Mesothelial cell of epicardium (in vitro differentiated cells): ENCODE measurements around the gene ITPRIP. TPM values are rescaled to one million over a fixed set of nuclear protein-coding genes. Genes with fewer than 3 reads are reported as not detected.

Experiments used
- DNase-seq, 2 experiments: peaks; one replicate each; pipeline ENCODE4 v3.0.0; 2021; ENCODE audit warnings: low spot score in 2 of 2; ENCODE audit not compliant: unreplicated experiment in 2 of 2
- H3K27ac Mint-ChIP-seq: 2 replicates; pipeline ENCODE4 v1.8.0; 2021; ENCODE audit warnings: mixed read lengths
- H3K27me3 Mint-ChIP-seq: 2 replicates; pipeline ENCODE4 v1.8.0; 2021; ENCODE audit warnings: low read depth, mixed read lengths
- H3K36me3 Mint-ChIP-seq: 2 replicates; pipeline ENCODE4 v1.8.0; 2021; ENCODE audit warnings: mixed read lengths
- H3K4me1 Mint-ChIP-seq: 2 replicates; pipeline ENCODE4 v1.8.0; 2021; ENCODE audit warnings: mixed read lengths
- H3K4me3 Mint-ChIP-seq: 2 replicates; pipeline ENCODE4 v1.8.0; 2021; ENCODE audit warnings: mild to moderate bottlenecking, moderate library complexity, mixed read lengths
- H3K9me3 Mint-ChIP-seq: 2 replicates; pipeline ENCODE4 v1.8.0; 2021; ENCODE audit warnings: mixed read lengths
- total RNA-seq: library from RNA; stranded (reverse); gene quantifications from 3 replicates; pipeline ENCODE4 v1.2.1, GENCODE V29; 2021
- TF ChIP-seq, protein P1 (sequence below): fragments of 200-600 bp; sonication (generic); IDR thresholded peaks from one replicate; pipeline ENCODE4 v1.5.0; 2021; ENCODE audit warnings: antibody characterized with exemption; ENCODE audit not compliant: unreplicated experiment

Gene ITPRIP
- total RNA-seq, 1 donor from 2014 or later = 24.5 TPM

DNA sequence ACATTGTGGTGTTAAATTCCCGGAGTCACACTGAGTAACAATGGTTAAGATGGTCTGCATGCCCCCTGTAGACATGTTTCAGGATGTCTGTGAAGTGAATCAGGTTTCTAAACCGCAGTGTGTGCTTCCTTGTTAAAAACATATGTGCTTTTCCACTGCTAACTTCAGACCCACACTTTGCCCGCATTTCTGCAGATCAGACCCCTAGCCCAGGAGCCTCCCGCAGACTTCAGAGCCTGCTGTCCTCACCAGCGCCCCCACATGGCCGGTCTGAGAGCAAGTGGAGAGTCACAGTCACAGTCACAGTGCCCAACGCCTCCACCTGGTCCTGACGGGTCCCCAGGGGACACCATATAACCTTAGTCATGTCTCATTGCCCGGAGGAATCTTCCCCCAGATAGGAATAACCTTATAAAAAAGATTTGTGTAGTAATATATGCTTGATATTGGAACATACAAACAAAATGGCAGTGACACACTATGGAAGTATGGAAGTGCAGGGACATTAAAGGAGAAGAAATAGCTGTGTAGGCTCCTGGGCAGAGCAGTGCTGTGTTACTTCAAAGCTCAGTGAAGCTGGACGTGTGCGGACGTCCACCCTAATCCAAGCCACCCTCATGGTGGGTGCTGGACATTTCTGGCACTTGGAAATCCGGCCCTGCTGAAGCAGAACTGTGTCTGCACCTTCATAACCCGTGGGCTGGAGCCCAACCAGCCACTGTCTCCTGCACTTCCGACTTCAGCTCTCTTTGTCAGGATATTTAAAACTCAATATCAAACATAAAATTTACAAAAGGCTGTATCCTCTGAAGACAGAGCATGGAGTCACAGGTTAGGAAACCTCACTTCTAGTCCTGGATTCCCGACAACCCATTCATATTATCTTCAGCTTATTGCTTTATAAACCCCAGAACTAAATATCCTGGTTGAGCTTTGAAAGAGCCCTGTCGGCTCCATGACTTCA, 40.3 kb downstream of the ITPRIP start:
- Mint-ChIP-seq H3K9me3 (peaks cover under 1% of the 10 kb centered on the region), H3K27ac (peak overlapping the region; percentile 26), H3K27me3 (no peaks in the 10 kb centered on the region), H3K4me1 (peaks cover 28% of the 10 kb centered on the region), H3K4me3 (no peak overlapping the region), H3K36me3 (no peaks in the 10 kb centered on the region)
- no peak for DNase-seq
- TF ChIP-seq, protein P1, sequence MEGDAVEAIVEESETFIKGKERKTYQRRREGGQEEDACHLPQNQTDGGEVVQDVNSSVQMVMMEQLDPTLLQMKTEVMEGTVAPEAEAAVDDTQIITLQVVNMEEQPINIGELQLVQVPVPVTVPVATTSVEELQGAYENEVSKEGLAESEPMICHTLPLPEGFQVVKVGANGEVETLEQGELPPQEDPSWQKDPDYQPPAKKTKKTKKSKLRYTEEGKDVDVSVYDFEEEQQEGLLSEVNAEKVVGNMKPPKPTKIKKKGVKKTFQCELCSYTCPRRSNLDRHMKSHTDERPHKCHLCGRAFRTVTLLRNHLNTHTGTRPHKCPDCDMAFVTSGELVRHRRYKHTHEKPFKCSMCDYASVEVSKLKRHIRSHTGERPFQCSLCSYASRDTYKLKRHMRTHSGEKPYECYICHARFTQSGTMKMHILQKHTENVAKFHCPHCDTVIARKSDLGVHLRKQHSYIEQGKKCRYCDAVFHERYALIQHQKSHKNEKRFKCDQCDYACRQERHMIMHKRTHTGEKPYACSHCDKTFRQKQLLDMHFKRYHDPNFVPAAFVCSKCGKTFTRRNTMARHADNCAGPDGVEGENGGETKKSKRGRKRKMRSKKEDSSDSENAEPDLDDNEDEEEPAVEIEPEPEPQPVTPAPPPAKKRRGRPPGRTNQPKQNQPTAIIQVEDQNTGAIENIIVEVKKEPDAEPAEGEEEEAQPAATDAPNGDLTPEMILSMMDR = no peak

DNA sequence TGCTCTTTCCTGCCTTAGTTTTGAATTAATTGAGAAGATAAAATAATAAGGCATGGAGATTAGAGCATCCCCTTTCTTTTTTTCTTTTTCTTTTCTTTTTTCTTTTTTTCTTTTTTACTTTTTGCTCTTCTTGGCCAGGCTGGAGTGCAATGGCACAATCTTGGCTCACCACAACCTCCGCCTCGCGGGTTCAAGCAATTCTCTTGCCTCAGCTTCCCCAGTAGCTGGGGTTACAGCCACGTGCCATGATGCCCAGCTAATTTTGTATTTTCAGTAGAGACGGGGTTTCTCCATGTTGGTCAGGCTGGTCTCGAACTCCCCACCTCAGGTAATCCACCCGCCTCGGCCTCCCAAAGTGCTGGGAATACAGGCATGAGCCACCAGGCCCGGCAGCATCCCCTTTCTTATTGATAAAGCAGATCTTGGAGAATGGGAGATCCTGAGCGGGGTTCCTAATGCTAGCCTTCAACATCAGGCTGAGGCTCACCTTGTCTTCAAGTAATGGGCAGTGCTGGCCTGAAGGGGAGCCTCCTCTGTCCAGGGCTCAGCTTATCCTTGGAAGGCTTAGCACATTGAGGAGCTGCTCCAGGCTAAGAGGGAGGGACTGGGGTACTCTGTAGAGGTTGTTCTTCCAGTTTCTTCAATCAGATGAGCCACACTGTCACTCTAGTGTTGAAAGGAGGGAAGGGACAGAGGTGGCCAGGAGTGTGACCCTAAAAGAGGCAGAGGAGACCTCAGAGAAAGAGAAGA, 41.4 kb downstream of the ITPRIP start:
- Mint-ChIP-seq H3K4me1 (peaks cover 33% of the 10 kb centered on the region), H3K27me3 (no peaks in the 10 kb centered on the region), H3K36me3 (no peaks in the 10 kb centered on the region), H3K9me3 (no peaks in the 10 kb centered on the region), H3K27ac (no peak overlapping the region), H3K4me3 (no peak overlapping the region)
- DNase-seq = no peak
- TF ChIP-seq, protein P1 = no peak

DNA sequence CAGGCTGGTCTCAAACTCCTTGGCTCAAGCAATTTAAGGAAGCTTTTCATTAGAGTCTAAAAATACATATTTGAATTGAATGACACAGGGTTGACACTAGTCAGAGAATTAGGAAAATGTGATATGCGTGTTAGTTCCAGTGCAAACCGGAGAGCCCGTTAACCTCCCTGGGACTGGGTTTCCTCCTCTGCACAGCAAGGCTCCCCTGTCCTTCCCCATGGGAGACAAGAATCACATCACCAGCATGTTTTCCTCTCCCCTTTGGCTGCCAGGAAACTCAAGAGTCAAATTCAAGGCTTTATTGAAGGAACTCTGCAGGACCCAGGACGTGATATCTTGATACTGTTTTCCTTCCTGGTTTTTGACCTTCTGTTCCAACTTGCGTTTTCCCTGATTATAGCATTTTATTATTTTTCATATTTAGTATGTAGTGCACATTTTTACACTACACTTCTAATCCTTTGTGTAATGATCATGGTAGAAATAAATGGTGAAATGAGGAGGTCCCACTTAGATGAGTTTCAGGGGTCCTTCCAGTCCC, 44.4 kb downstream of the ITPRIP start:
- no peaks in the 10 kb centered on the region for H3K36me3 Mint-ChIP-seq
- H3K4me3 Mint-ChIP-seq = no peak overlapping the region
- DNase-seq = no peak
- peaks cover 15% of the 10 kb centered on the region for H3K4me1 Mint-ChIP-seq
- no peaks in the 10 kb centered on the region for H3K9me3 Mint-ChIP-seq
- TF ChIP-seq, protein P1 = no peak
- H3K27me3 Mint-ChIP-seq = peaks cover 13% of the 10 kb centered on the region
- no peak overlapping the region for H3K27ac Mint-ChIP-seq

DNA sequence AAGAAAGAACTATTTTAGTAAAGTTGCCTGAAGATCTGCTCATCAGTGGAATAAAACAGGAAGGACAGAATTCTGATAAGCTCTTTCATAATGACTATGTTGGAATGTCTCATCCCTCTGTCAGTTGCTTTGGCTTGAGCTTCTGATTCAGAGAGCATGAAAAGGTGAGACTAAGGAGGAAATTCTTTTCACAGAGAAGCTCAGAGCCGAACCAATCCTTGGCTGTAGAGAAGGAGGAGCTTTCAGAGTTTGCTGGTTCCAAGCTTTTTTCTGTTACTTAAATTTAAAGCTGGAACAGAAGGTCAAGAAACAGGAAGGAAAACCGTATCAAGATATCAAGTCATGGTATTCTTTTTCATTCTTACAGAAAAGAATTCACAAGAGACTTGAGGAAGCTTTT, 45.3 kb downstream of the ITPRIP start:
- peak overlapping the region; percentile 3 for H3K27ac Mint-ChIP-seq
- H3K4me1 Mint-ChIP-seq = peaks cover 14% of the 10 kb centered on the region

DNA sequence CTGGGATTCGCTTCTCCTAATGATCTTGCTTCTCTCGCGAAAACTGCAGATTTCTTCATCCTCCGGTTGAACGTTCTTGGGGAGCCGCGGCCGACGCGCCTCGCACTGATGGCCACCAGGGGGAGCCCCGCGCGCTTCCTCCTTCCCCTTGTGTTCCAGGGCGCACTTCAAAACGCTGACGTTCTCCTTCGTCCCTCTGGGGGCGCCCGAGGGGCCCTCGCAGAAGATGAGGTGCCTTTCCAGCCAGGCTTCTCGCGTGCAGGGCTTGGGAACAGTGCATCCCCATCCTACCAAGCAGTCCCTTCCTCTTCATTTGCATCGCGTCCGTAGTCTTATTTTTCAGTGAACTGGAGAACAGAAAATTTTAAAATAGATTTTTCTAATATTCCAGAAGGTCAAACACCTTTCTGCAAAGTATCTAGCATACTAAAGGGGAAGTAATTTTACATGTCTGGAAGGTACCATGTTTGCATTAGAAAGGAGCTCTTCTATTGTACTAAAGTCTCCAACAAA, 46.8 kb downstream of the ITPRIP start:
- TF ChIP-seq, protein P1 = peak; percentile 96
- H3K27ac Mint-ChIP-seq = no peak overlapping the region
- no peaks in the 10 kb centered on the region for H3K36me3 Mint-ChIP-seq
- peaks cover 16% of the 10 kb centered on the region for H3K27me3 Mint-ChIP-seq
- DNase-seq = peak; percentile 81 to 94
- peaks cover 11% of the 10 kb centered on the region for H3K4me1 Mint-ChIP-seq
- no peaks in the 10 kb centered on the region for H3K9me3 Mint-ChIP-seq
- no peak overlapping the region for H3K4me3 Mint-ChIP-seq

More for the DNA sequence above, 45.3 kb downstream of the ITPRIP start:
- Mint-ChIP-seq H3K9me3 (no peaks in the 10 kb centered on the region), H3K4me3 (no peak overlapping the region), H3K27me3 (peaks cover 13% of the 10 kb centered on the region), H3K36me3 (no peaks in the 10 kb centered on the region)
- DNase-seq = no peak
- TF ChIP-seq, protein P1 = no peak
